ENCODE measurements around the gene RND1.

Gene RND1

DNA sequence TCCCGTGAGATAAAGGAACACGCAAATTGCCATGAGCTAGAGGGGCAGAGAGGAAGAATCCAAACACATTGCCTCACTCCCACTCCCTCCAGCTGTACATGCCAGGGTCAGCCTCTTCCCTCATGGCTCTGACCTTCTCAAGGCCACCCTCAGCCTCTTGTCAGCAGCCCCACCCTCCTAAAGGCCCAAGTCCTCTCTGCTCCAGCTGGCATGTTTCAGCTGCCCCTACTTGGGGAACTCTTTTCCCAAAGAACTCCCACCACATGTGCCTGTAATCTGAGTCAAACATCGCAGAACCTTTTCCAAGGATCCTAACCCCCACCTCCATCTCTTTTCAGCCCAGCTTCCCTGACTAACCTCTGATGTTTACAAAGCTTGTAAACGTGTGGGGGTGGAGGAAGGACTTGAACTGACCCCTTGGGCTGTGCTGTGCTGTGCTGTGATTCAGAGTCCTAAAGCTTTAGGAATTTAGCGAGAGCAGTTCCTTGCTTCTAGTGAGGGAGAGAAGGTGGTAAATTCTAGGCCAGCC lies 54.7 kb downstream of the RND1 start:
- no peak overlapping the region for H3K4me3 ChIP-seq (replicated peaks; ENCODE audit: low read depth, low read length)
- TF ChIP-seq, protein P1, sequence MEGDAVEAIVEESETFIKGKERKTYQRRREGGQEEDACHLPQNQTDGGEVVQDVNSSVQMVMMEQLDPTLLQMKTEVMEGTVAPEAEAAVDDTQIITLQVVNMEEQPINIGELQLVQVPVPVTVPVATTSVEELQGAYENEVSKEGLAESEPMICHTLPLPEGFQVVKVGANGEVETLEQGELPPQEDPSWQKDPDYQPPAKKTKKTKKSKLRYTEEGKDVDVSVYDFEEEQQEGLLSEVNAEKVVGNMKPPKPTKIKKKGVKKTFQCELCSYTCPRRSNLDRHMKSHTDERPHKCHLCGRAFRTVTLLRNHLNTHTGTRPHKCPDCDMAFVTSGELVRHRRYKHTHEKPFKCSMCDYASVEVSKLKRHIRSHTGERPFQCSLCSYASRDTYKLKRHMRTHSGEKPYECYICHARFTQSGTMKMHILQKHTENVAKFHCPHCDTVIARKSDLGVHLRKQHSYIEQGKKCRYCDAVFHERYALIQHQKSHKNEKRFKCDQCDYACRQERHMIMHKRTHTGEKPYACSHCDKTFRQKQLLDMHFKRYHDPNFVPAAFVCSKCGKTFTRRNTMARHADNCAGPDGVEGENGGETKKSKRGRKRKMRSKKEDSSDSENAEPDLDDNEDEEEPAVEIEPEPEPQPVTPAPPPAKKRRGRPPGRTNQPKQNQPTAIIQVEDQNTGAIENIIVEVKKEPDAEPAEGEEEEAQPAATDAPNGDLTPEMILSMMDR (IDR thresholded peaks at IDR 0.05; ENCODE audit: insufficient read depth, low read length, poor library complexity, severe bottlenecking), result no peak
- H3K27me3 ChIP-seq (replicated peaks; ENCODE audit: control insufficient read depth, insufficient read depth, low read length), result no peaks in the 10 kb centered on the region; the same call in 1 of the 2 replicates
- no peak for DNase-seq (ENCODE audit: extremely low read depth, insufficient read length)
- no peaks in the 10 kb centered on the region for H3K36me3 ChIP-seq (ENCODE audit: control insufficient read depth, insufficient read depth, low read length)

DNA sequence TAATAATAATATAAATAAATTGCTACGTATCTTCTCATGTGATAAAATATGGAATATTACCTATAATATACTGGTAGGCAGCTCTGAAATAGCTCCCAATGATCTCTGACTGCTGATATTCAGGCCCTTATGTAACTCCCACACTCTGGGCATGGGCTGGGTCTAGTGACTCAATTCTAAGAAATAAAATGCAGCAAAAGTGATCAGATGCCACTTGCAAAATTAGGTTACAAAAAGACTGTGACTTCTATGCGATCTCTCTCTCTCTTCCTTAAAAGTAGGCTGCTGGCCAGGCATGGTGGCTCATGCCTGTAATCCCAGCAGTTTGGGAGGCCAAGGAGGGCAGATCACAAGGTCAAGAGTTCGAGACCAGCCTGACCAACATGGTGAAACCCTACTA lies 57.7 kb downstream of the RND1 start:
- H3K27me3 ChIP-seq (replicated peaks; ENCODE audit: control insufficient read depth, insufficient read depth, low read length), result no peaks in the 10 kb centered on the region
- no peak overlapping the region for H3K4me3 ChIP-seq (replicated peaks; ENCODE audit: low read depth, low read length)
- no peaks in the 10 kb centered on the region for H3K36me3 ChIP-seq (ENCODE audit: control insufficient read depth, insufficient read depth, low read length)
- DNase-seq (ENCODE audit: extremely low read depth, insufficient read length), result no peak
- TF ChIP-seq, protein P1 (IDR thresholded peaks at IDR 0.05; ENCODE audit: insufficient read depth, low read length, poor library complexity, severe bottlenecking), result no peak
